ENCODE results near the gene CBLN2.

DNA sequence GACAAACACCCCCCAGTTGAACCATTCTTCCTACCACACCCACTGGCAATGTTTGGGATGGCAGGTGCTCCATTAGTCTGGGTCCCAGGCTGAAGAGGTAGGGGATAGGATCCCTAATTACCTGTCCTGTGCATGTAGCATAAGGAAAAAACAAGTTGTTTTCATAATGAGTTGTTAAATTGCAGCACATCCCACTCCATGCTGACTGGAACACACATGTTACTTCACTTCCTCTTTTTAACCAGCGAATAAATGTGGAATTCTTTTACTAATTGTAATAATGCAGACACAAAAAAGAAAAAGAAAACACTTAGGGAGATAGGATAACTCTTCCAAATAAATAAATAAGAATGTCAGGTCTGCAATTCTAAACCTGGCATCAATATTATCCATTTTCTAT is 11.8 kb upstream of the CBLN2 start:
- TF ChIP-seq, protein P1, sequence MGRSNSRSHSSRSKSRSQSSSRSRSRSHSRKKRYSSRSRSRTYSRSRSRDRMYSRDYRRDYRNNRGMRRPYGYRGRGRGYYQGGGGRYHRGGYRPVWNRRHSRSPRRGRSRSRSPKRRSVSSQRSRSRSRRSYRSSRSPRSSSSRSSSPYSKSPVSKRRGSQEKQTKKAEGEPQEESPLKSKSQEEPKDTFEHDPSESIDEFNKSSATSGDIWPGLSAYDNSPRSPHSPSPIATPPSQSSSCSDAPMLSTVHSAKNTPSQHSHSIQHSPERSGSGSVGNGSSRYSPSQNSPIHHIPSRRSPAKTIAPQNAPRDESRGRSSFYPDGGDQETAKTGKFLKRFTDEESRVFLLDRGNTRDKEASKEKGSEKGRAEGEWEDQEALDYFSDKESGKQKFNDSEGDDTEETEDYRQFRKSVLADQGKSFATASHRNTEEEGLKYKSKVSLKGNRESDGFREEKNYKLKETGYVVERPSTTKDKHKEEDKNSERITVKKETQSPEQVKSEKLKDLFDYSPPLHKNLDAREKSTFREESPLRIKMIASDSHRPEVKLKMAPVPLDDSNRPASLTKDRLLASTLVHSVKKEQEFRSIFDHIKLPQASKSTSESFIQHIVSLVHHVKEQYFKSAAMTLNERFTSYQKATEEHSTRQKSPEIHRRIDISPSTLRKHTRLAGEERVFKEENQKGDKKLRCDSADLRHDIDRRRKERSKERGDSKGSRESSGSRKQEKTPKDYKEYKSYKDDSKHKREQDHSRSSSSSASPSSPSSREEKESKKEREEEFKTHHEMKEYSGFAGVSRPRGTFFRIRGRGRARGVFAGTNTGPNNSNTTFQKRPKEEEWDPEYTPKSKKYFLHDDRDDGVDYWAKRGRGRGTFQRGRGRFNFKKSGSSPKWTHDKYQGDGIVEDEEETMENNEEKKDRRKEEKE (IDR thresholded peaks at IDR 0.05), result no peak
- TF ChIP-seq, protein P2, sequence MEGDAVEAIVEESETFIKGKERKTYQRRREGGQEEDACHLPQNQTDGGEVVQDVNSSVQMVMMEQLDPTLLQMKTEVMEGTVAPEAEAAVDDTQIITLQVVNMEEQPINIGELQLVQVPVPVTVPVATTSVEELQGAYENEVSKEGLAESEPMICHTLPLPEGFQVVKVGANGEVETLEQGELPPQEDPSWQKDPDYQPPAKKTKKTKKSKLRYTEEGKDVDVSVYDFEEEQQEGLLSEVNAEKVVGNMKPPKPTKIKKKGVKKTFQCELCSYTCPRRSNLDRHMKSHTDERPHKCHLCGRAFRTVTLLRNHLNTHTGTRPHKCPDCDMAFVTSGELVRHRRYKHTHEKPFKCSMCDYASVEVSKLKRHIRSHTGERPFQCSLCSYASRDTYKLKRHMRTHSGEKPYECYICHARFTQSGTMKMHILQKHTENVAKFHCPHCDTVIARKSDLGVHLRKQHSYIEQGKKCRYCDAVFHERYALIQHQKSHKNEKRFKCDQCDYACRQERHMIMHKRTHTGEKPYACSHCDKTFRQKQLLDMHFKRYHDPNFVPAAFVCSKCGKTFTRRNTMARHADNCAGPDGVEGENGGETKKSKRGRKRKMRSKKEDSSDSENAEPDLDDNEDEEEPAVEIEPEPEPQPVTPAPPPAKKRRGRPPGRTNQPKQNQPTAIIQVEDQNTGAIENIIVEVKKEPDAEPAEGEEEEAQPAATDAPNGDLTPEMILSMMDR (CRISPR knock-in tag; IDR thresholded peaks at IDR 0.05), result no peak
